Body of pancreas (tissue), 4 donors: Measurements from ENCODE around the gene VPS50.

Source experiments
- POLR2A ChIP-seq, 3 donors: fragments of 450-650 bp; IDR thresholded peaks; one replicate each; pipeline ENCODE4 v1.6.1; 2016; ENCODE audit warnings: antibody characterized with exemption in 3 of 3, mild to moderate bottlenecking in 2 of 3
- TF ChIP-seq, protein P1 (sequence below), 7 experiments: fragments of 450-650 bp in 4 of 7; fragments of 200-600 bp in 3 of 7; sonication (generic) in 3 of 7; IDR thresholded peaks; one replicate each; pipeline ENCODE4 v1.5.1; 2016 to 2019; ENCODE audit warnings: antibody characterized with exemption in 7 of 7

DNA sequence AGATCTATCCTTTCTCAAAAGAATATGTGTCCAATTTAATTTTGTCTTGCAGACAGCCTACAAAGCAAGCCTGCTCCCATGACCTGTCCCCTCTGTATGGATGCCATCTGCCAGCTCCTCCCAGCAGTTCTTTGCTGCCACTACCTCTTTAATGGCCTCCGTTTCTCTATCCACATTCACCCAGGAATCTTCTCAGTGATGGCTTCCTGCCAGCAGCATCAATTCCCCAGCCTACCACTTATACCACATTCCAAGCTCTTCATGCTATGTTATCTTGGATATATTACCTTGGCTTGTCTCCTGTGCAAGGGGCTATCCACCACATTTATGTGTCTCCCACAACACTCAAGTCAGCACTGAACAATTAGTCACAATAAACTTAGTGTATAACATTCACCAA lies 133.2 kb downstream of the VPS50 start:
- TF ChIP-seq, protein P1, sequence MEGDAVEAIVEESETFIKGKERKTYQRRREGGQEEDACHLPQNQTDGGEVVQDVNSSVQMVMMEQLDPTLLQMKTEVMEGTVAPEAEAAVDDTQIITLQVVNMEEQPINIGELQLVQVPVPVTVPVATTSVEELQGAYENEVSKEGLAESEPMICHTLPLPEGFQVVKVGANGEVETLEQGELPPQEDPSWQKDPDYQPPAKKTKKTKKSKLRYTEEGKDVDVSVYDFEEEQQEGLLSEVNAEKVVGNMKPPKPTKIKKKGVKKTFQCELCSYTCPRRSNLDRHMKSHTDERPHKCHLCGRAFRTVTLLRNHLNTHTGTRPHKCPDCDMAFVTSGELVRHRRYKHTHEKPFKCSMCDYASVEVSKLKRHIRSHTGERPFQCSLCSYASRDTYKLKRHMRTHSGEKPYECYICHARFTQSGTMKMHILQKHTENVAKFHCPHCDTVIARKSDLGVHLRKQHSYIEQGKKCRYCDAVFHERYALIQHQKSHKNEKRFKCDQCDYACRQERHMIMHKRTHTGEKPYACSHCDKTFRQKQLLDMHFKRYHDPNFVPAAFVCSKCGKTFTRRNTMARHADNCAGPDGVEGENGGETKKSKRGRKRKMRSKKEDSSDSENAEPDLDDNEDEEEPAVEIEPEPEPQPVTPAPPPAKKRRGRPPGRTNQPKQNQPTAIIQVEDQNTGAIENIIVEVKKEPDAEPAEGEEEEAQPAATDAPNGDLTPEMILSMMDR (IDR thresholded peaks at IDR 0.05): no peak
- TF ChIP-seq POLR2A (IDR thresholded peaks at IDR 0.05): no peak
